H9 (cell line): Measurements from ENCODE around the gene MSL1. TPM values are rescaled to one million over a fixed set of nuclear protein-coding genes. Genes with fewer than 3 reads are reported as not detected.

Source experiments
- DNase-seq: peaks from one replicate; pipeline ENCODE4 v3.0.0-alpha.2; 2017
- H2AFZ ChIP-seq: one replicate; pipeline ENCODE4 v1.6.1; 2013; ENCODE audit warnings: mild to moderate bottlenecking, low read length, control low read depth, moderate library complexity
- H2AK5ac ChIP-seq: 2 replicates; pipeline ENCODE4 v1.6.1; 2013; ENCODE audit warnings: low read length, control low read depth, mixed read lengths; ENCODE audit not compliant: insufficient read length
- H2BK120ac ChIP-seq: one replicate; pipeline ENCODE4 v1.6.1; 2013; ENCODE audit warnings: low read depth, mild to moderate bottlenecking, low read length, control low read depth, inconsistent platforms; ENCODE audit not compliant: poor library complexity, severe bottlenecking
- H2BK12ac ChIP-seq: 2 replicates; pipeline ENCODE4 v1.6.1; 2013; ENCODE audit warnings: low read length, control low read depth, mixed read lengths, low read depth; ENCODE audit not compliant: insufficient read length
- H2BK15ac ChIP-seq: 2 replicates; pipeline ENCODE4 v1.6.1; 2013; ENCODE audit warnings: low read depth, low read length, control low read depth
- H2BK20ac ChIP-seq: one replicate; pipeline ENCODE4 v1.6.1; 2013; ENCODE audit warnings: low read depth, mild to moderate bottlenecking, low read length, control low read depth, inconsistent platforms; ENCODE audit not compliant: poor library complexity, severe bottlenecking
- H2BK5ac ChIP-seq: 2 replicates; pipeline ENCODE4 v1.6.1; 2013; ENCODE audit warnings: low read length, control low read depth, mixed read lengths; ENCODE audit not compliant: insufficient read length
- H3K14ac ChIP-seq: 2 replicates; pipeline ENCODE4 v1.6.1; 2013; ENCODE audit warnings: low read length, control low read depth; ENCODE audit not compliant: insufficient read depth
- H3K18ac ChIP-seq: 2 replicates; pipeline ENCODE4 v1.6.1; 2013; ENCODE audit warnings: low read depth, mild to moderate bottlenecking, mixed read lengths, low read length, control low read depth; ENCODE audit not compliant: insufficient read length
- H3K23ac ChIP-seq: 2 replicates; pipeline ENCODE4 v1.6.1; 2013; ENCODE audit warnings: low read length, control low read depth, mixed read lengths, low read depth; ENCODE audit not compliant: insufficient read length
- H3K23me2 ChIP-seq: 2 replicates; pipeline ENCODE4 v1.6.1; 2013; ENCODE audit warnings: low read depth, mild to moderate bottlenecking, mixed read lengths, low read length, control low read depth; ENCODE audit not compliant: insufficient read length, poor library complexity, severe bottlenecking
- H3K27ac ChIP-seq: 2 replicates; pipeline ENCODE4 v1.5.1; 2013; ENCODE audit warnings: low read length, control low read depth, mixed read lengths, low read depth; ENCODE audit not compliant: insufficient read length
- H3K27me3 ChIP-seq: 2 replicates; pipeline ENCODE4 v1.6.1; 2013; ENCODE audit warnings: low read length, control low read depth, inconsistent platforms; ENCODE audit not compliant: insufficient read depth
- H3K4ac ChIP-seq: 2 replicates; pipeline ENCODE4 v1.6.1; 2013; ENCODE audit warnings: low read depth, mild to moderate bottlenecking, control low read depth, inconsistent platforms, low read length, moderate library complexity
- H3K4me1 ChIP-seq: 2 replicates; pipeline ENCODE4 v1.6.1; 2013; ENCODE audit warnings: low read length, control low read depth, inconsistent platforms; ENCODE audit not compliant: insufficient read depth
- H3K4me2 ChIP-seq: 2 replicates; pipeline ENCODE4 v1.6.1; 2013; ENCODE audit warnings: low read length, control low read depth, mixed read lengths; ENCODE audit not compliant: insufficient read length, insufficient read depth
- H3K56ac ChIP-seq: 2 replicates; pipeline ENCODE4 v1.6.1; 2013; ENCODE audit warnings: low read depth, mild to moderate bottlenecking, mixed read lengths, low read length, control low read depth; ENCODE audit not compliant: insufficient read length
- H3K79me1 ChIP-seq: 2 replicates; pipeline ENCODE4 v1.6.1; 2013; ENCODE audit warnings: low read depth, mild to moderate bottlenecking, moderate library complexity, low read length, control low read depth, inconsistent platforms; ENCODE audit not compliant: insufficient read depth, poor library complexity, severe bottlenecking
- H3K79me2 ChIP-seq: 2 replicates; pipeline ENCODE4 v1.6.1; 2013; ENCODE audit warnings: low read length, control low read depth, inconsistent platforms; ENCODE audit not compliant: insufficient read depth
- H3K9ac ChIP-seq: 2 replicates; pipeline ENCODE4 v1.6.1; 2013; ENCODE audit warnings: low read length, control low read depth, mixed read lengths; ENCODE audit not compliant: insufficient read length; ENCODE audit errors: extremely low read depth
- H3K9me3 ChIP-seq: one replicate; pipeline ENCODE4 v1.6.1; 2013; ENCODE audit warnings: low read depth, low read length, inconsistent platforms; ENCODE audit not compliant: control insufficient read depth
- H3T11ph ChIP-seq: one replicate; pipeline ENCODE4 v1.6.1; 2013; ENCODE audit warnings: mild to moderate bottlenecking, low read length, control low read depth, inconsistent platforms
- H4K20me1 ChIP-seq: one replicate; pipeline ENCODE4 v1.6.1; 2013; ENCODE audit not compliant: control insufficient read depth, insufficient read length, insufficient read depth
- H4K5ac ChIP-seq: 2 replicates; pipeline ENCODE4 v1.6.1; 2013; ENCODE audit warnings: low read depth, mild to moderate bottlenecking, mixed read lengths, low read length, control low read depth; ENCODE audit not compliant: insufficient read length
- H4K8ac ChIP-seq: replicated peaks from 2 replicates; pipeline ENCODE4 v1.6.1; 2013; ENCODE audit warnings: low read length, control low read depth, mixed read lengths, low read depth; ENCODE audit not compliant: insufficient read length
- H4K91ac ChIP-seq: 2 replicates; pipeline ENCODE4 v1.6.1; 2013; ENCODE audit warnings: low read depth, mild to moderate bottlenecking, moderate library complexity, mixed read lengths, low read length, control low read depth; ENCODE audit not compliant: insufficient read length
- H3K27ac Mint-ChIP-seq, 3 experiments: 2 replicates in 2 of 3; 3 replicates in 1 of 3; pipeline ENCODE4 v1.8.0; 2020 to 2021; ENCODE audit warnings: mixed read lengths in 3 of 3, mild to moderate bottlenecking in 1 of 3, moderate library complexity in 1 of 3
- H3K27me3 Mint-ChIP-seq: 2 replicates; pipeline ENCODE4 v1.8.0; 2021; ENCODE audit warnings: low read depth, mild to moderate bottlenecking, moderate library complexity, mixed read lengths
- H3K36me3 Mint-ChIP-seq, 3 experiments: 2 replicates in 2 of 3; 3 replicates in 1 of 3; pipeline ENCODE4 v1.8.0; 2020 to 2021; ENCODE audit warnings: low read depth in 3 of 3, mixed read lengths in 3 of 3; ENCODE audit not compliant: insufficient read depth in 1 of 3
- H3K4me1 Mint-ChIP-seq, 2 experiments: 2 replicates each; pipeline ENCODE4 v1.8.0; 2020; ENCODE audit warnings: mixed read lengths in 2 of 2
- H3K4me3 Mint-ChIP-seq, 2 experiments: 2 replicates in 1 of 2; 3 replicates in 1 of 2; pipeline ENCODE4 v1.8.0; 2020 to 2021; ENCODE audit warnings: mild to moderate bottlenecking in 2 of 2, mixed read lengths in 2 of 2, moderate library complexity in 1 of 2
- H3K9me3 Mint-ChIP-seq, 2 experiments: 2 replicates in 1 of 2; 3 replicates in 1 of 2; pipeline ENCODE4 v1.8.0; 2020; ENCODE audit warnings: mild to moderate bottlenecking in 2 of 2, mixed read lengths in 2 of 2, moderate library complexity in 1 of 2
- CTCF ChIP-seq: fragments of 200-600 bp; sonication (generic); conservative IDR thresholded peaks from 3 replicates; pipeline ENCODE4 v1.8.0; 2021; ENCODE audit warnings: antibody characterized with exemption, mild to moderate bottlenecking
- WGBS: extraction: QIAGEN DNeasy Blood & Tissue Kit; methylation state at CpG from one replicate; pipeline ENCODE4 v1.1.7; 2013; ENCODE audit warnings: missing lambda C conversion rate, low lambda C conversion rate, mixed read lengths; ENCODE audit not compliant: insufficient read length; ENCODE audit errors: extremely low coverage; 5-methylcytosine and 5-hydroxymethylcytosine counted together
- total RNA-seq: library from RNA; stranded (reverse); gene quantifications from 2 replicates; pipeline ENCODE4 v1.2.1, GENCODE V29; 2021

Gene MSL1
- total RNA-seq, 1 experiment from 2014 or later, result 105 TPM

- H3K27ac ChIP-seq, result no peak overlapping the region
- H3K79me1 ChIP-seq, result no peaks in the 10 kb centered on the region
- TF ChIP-seq CTCF, result no peak
- H2BK5ac ChIP-seq, result no peak overlapping the region
- H2AFZ ChIP-seq, result no peak overlapping the region
- no peak overlapping the region for H3K4ac ChIP-seq
- no peak overlapping the region for H3K4me3 Mint-ChIP-seq
- no peaks in the 10 kb centered on the region; a peak in 2 of 5 replicates for H3K9me3 Mint-ChIP-seq
- no CpG with 5 or more reads among the region's 2 CpGs for WGBS
- no peak overlapping the region for H3K9ac ChIP-seq
- H3K14ac ChIP-seq, result no peak overlapping the region
- H4K91ac ChIP-seq, result no peak overlapping the region
- no peaks in the 10 kb centered on the region for H3K79me2 ChIP-seq
- H3K4me1 ChIP-seq, result peaks cover 13% of the 10 kb centered on the region; the same call in 1 of the 2 replicates
- H2AK5ac ChIP-seq, result no peak overlapping the region
- no peak for DNase-seq
- H3K9me3 ChIP-seq, result no peaks in the 10 kb centered on the region
- H4K5ac ChIP-seq, result no peak overlapping the region
- H3K4me1 Mint-ChIP-seq, result peaks cover 55 to 57% of the 10 kb centered on the region in 2 experiments
- H3K27me3 ChIP-seq, result no peaks in the 10 kb centered on the region
- peaks cover 0 to 12% (median 4%) of the 10 kb centered on the region in 3 experiments; a peak in 6 of 7 replicates for H3K36me3 Mint-ChIP-seq
- H2BK20ac ChIP-seq, result no peak overlapping the region
- no peaks in the 10 kb centered on the region; the same call in none of the 2 replicates for H3K27me3 Mint-ChIP-seq
- H4K8ac ChIP-seq, result no peak overlapping the region
- H3K4me2 ChIP-seq, result no peak overlapping the region
- no peak overlapping the region for H3K23ac ChIP-seq
- H3K23me2 ChIP-seq, result no peaks in the 10 kb centered on the region
- no peak overlapping the region for H2BK15ac ChIP-seq
- no peak overlapping the region for H3K18ac ChIP-seq
- peak overlapping the region in 2 of 3 experiments; percentile 37 to 46; a peak in 3 of 7 replicates for H3K27ac Mint-ChIP-seq
- H3T11ph ChIP-seq, result no peak overlapping the region
- H2BK12ac ChIP-seq, result no peak overlapping the region
- no peak overlapping the region for H2BK120ac ChIP-seq
- H4K20me1 ChIP-seq, result no peaks in the 10 kb centered on the region
- H3K56ac ChIP-seq, result no peak overlapping the region
These were observed 6.7 kb upstream of the MSL1 start for GRCh38 chr17:40115101-40115436.
